Heart right ventricle (tissue), 16 donors: ENCODE results near the gene KCNG1. TPM values are rescaled to one million over a fixed set of nuclear protein-coding genes. Genes with fewer than 3 reads are reported as not detected.
"Not testable (repeated sequence)": the region's sequence is repeated elsewhere in the genome, so short reads cannot be mapped to it uniquely, and the experiment has no call there.

Source experiments
- ATAC-seq, 8 donors: fragments of 200-7000 bp; cut with Tn5 transposase; one replicate each; pipeline ENCODE4 v1.9.1; 2020; ENCODE audit warnings: mild to moderate bottlenecking in 8 of 8, moderate library complexity in 8 of 8, moderate number of reproducible peaks in 1 of 8
- DNase-seq, 2 donors: peaks; one replicate each; pipeline ENCODE4 v3.0.0-alpha.2; 2020
- H3K27ac ChIP-seq, 10 donors: fragments of 200-600 bp; sonication (generic) in 2 of 10; one replicate each; pipeline versions ENCODE4 v1.5.0 to v1.8.0; 2020 to 2022; ENCODE audit warnings: mild to moderate bottlenecking in 3 of 10
- H3K27me3 ChIP-seq, 7 donors: fragments of 200-600 bp; one replicate each; pipeline ENCODE4 v1.8.0; 2021 to 2022; ENCODE audit warnings: mild to moderate bottlenecking in 2 of 7
- H3K36me3 ChIP-seq, 9 donors: fragments of 200-600 bp; sonication (generic) in 1 of 9; one replicate each; pipeline versions ENCODE4 v1.5.0 to v1.8.0; 2020 to 2022; ENCODE audit warnings: mild to moderate bottlenecking in 2 of 9
- H3K4me1 ChIP-seq, 9 donors: fragments of 200-600 bp; sonication (generic) in 1 of 9; one replicate each; pipeline versions ENCODE4 v1.5.0 to v1.8.0; 2020 to 2022; ENCODE audit warnings: mild to moderate bottlenecking in 4 of 9
- H3K4me3 ChIP-seq, 10 donors: fragments of 200-600 bp; sonication (generic) in 2 of 10; one replicate each; pipeline versions ENCODE4 v1.5.0 to v1.8.0; 2020 to 2022; ENCODE audit warnings: mild to moderate bottlenecking in 7 of 10, moderate library complexity in 2 of 10
- H3K9me3 ChIP-seq, 11 donors: fragments of 200-600 bp in 10 of 11; sonication (generic) in 2 of 11; one replicate each; pipeline versions ENCODE4 v1.5.0 to v1.8.0; 2013 to 2022; ENCODE audit warnings: mild to moderate bottlenecking in 2 of 11, control low read depth in 1 of 11, moderate library complexity in 1 of 11
- CTCF ChIP-seq, 9 donors: fragments of 200-600 bp; sonication (generic) in 2 of 9; IDR thresholded peaks; one replicate each; pipeline versions ENCODE4 v1.5.0 to v1.8.0; 2021 to 2022; ENCODE audit warnings: antibody characterized with exemption in 9 of 9, mild to moderate bottlenecking in 5 of 9, moderate library complexity in 1 of 9
- WGBS, 2 donors: extraction: QIAGEN DNeasy Blood & Tissue Kit; methylation state at CpG; one replicate each; pipeline ENCODE4 v1.1.7; 2013; ENCODE audit warnings: inconsistent platforms in 1 of 2; 5-methylcytosine and 5-hydroxymethylcytosine counted together
- intact Hi-C, 10 donors: fragments of 100-400 bp; cut with DNase I; formaldehyde crosslinking; loops; one replicate each; pipeline versions ENCODE4 v1.11.1 to v1.14.2; 2022
- polyA plus RNA-seq, 2 donors: library from polyadenylated mRNA; stranded (reverse); fragments of 200-250 nt; gene quantifications; one replicate each; pipeline ENCODE4 v1.2.3, GENCODE V29; 2013
- total RNA-seq, 10 donors: library from RNA; stranded (reverse); fragmentation: NEBNext Ultra II Directional in 3 of 10; extraction: Animal tissue kit (Norgen Biotek cat#: 25700) in 3 of 10; gene quantifications; one replicate each; pipeline versions ENCODE4 v1.2.1 to v1.2.4, GENCODE V29; 2021 to 2023
- donor health status: Arrhythmogenic right ventricular cardiomyopathy.
- donor health status: ischemic (EF 13 %, LVEDD 7.1; RV severe dilation, severe dysfunction).
- donor health status: healthy with polysubstance abuse.
- donor health status: DM: no; HTN: yes; CAD: no.
- donor health status: DM: no; HTN: no; CAD: no.
- donor health status: ischemic (EF 25% LVEDD 6.9; RV normal size, moderate dysfunction).
- donor health status: ischemic (EF 25% LVEDD 5.7; RV mildly dilated, moderate dysfunction).
- donor health status: healthy.
- donor health status: DM: yes; HTN: yes; CAD: no.
- donor health status: Ischemic cardiomyopathy.
- donor health status: ischemic (EF 35%, LVEDD 5.7; RV mildly dilated, moderate dysfunction).
- donor health status: nonischemic (EF 11% LVEDD 7.7; RV severe dilation, severe dysfunction).
- donor health status: DM: yes; HTN: yes; CAD: no.
- donor health status: PGD.
- donor health status: ischemic (EF 29% LVEDD 5.4; RV normal size, mild dysfunction).
- donor health status: nonischemic (EF 23%, LVEDD 6.1; RV moderate dilation, normal function).

Gene KCNG1
- total and polyA plus RNA-seq, 12 donors: 0.15 to 0.99 (median 0.32) TPM; not detected in 4

DNA sequence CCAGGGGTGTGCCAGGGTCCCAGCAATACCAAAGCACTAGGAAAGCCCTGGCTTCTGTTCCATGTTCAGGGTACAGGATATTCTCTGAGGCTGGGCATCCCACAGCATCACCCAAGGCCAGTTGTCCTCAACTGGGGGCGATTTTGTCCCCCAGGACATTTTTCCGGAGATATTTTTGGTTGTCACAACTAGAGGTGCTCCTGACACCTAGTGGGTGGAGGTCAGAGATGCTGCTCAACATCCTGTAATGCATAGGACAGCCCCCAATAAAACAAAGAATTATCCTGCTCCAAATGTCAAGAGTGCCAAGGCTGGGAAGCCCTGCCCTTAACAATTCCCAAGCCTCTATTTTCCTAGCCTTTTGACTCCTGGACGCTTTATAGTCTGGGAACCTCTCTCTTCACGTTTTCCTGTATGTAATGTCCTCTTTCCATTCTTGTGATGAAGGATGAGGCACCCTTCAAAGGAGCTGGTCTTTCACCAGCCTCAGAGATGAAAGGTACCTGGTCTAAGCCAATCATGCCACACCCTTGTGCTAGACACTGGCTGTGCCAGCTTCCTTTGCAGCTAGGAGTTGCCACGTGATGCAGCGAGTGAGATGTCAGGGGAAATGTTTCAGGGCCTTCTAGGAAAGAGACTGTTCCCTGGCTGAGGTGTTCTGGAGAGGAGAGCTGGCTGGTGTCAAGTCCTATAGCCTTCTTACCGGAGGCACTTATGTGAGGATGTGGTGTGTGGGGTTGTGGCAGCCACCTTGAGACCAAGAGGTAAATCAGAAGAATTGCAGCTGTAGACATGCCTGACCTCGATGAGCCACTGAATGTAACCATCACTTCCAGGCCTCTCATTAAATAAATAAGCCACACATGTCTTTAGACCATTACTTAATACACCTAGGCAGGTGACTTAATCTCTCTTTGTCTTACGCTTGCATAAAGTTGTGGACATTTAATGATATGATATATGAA lies 23.4 kb upstream of the KCNG1 start:
- Histone ChIP-seq H3K27ac (no peak overlapping the region), H3K27me3 (peaks cover 0 to 39% (median 27%) of the 10 kb centered on the region in 7 donors), H3K4me3 (no peak overlapping the region), H3K4me1 (no peaks in the 10 kb centered on the region), H3K36me3 (no peaks in the 10 kb centered on the region), H3K9me3 (peaks cover 0 to 10% (median 0%) of the 10 kb centered on the region in 11 donors)
- ATAC-seq (no peak), DNase-seq (no peak)
- 75 to 81% methylated on average over 9 of the region's 9 CpGs for WGBS, 2 donors
- intact Hi-C loops: no loop called here
- no peak for TF ChIP-seq CTCF (IDR thresholded peaks at IDR 0.05)

- intact Hi-C loops, H3K4me3 ChIP-seq, ATAC-seq, H3K9me3 ChIP-seq, DNase-seq, H3K4me1 ChIP-seq, H3K27ac ChIP-seq, H3K36me3 ChIP-seq: not testable (repeated sequence)
- 88 to 91% methylated on average over 9 of the region's 9 CpGs for WGBS, 2 donors
- peaks cover 0 to 42% (median 26%) of the 10 kb centered on the region in 7 donors for H3K27me3 ChIP-seq
These were observed 22.6 kb upstream of the KCNG1 start for GRCh38 chr20:51045492-51045891.

- Histone ChIP-seq H3K27ac (no peak overlapping the region), H3K9me3 (peaks cover 0 to 10% (median 0%) of the 10 kb centered on the region in 11 donors), H3K27me3 (peaks cover 0 to 42% (median 24%) of the 10 kb centered on the region in 7 donors), H3K36me3 (no peaks in the 10 kb centered on the region), H3K4me3 (no peak overlapping the region), H3K4me1 (no peaks in the 10 kb centered on the region)
- no peak for ATAC-seq
- intact Hi-C loops: no loop called here
- DNase-seq: no peak
- TF ChIP-seq CTCF (IDR thresholded peaks at IDR 0.05): no peak
- WGBS, 2 donors: 76 to 87% methylated on average over 3 of the region's 3 CpGs
These were observed 21.9 kb upstream of the KCNG1 start for GRCh38 chr20:51044796-51045195.

DNA sequence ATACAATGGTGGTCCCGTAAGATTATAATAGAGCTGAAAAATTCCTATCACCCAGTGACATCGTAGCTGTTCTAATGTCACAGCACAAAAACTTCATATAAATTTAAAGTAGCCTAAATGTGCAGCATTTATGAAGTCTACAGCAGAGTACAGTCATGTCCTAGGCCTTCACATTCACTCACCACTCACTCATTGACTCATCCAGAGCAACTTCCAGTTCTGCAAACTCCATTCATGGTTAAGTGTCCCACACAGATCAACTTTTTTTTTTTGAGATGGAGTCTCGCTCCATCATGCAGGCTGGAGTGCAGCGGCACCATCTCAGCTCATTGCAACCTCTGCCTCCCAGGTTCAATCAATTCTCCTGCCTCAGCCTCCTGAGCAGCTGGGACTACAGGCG lies 20.9 kb upstream of the KCNG1 start:
- no peak overlapping the region for H3K27ac ChIP-seq
- no peaks in the 10 kb centered on the region for H3K4me1 ChIP-seq
- DNase-seq: no peak
- H3K27me3 ChIP-seq: peaks cover 0 to 43% (median 26%) of the 10 kb centered on the region in 7 donors
- H3K9me3 ChIP-seq: peaks cover 0 to 10% (median 0%) of the 10 kb centered on the region in 11 donors
- no peaks in the 10 kb centered on the region for H3K36me3 ChIP-seq
- intact Hi-C loops: no loop called here
- ATAC-seq: no peak
- TF ChIP-seq CTCF (IDR thresholded peaks at IDR 0.05): no peak
- 92 to 96% methylated on average over 5 of the region's 5 CpGs for whole genome bisulfite sequencing, 2 donors
- no peak overlapping the region for H3K4me3 ChIP-seq
